ENCODE data around the gene HK3.
A peak's percentile ranks its signal among the peaks of the same experiment; 100 is the strongest.

Gene HK3

DNA sequence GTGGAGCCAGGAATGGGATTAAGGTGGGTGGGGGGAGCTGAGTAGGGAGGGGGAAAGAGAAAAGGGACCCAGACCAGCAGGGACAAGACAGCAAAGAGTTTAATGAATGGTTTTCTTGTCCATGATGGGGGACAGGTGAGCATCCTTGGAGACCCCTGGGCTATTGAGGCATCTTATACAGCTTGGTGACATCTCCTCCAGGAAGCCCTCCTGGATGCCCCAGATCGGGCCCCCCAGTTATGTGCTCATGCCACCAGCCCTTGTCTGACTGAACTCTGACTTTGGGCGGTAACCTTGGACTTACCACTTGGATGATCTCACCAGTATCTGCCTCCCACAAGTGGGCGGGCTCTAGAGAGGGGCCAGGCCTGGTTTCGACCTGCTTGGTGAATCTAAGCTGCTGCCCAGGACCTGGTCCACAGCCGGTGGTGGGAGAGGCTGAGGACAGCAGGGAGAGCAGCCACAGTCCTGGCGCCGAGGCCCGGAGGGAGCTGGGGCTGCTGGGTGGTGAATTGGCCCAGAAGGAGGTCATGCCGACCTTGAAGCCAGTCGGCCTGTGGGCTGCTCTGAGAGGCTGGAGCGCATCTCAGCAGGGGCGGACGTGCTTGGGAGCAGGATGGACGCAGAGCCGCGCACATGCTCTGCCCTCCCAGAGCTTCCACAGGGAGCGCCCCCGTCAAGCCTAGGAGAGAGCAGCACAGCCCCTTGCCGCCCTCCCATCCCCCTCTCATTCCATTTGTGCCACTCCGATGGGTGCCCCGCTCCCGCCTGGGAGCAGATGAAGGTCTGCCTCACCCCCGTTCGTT lies 52.6 kb downstream of the HK3 start:
- no peak for DNase-seq

DNA sequence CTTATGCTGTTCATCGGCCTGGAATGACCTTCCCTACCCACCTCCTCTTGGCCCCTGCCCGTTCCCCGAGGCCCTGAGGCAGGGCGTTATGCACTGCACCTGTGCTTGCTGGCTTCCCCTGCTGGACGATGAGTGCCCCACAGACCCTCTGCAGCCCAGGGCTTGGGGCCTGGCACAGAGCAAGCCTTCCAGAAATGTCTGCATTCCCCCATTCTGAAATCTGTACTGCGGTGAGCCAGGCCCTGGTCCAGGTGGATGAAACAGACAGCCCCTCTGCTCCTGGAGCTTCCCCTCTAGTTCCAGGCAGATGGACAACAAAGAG lies 53.8 kb downstream of the HK3 start:
- no peak for DNase-seq

DNA sequence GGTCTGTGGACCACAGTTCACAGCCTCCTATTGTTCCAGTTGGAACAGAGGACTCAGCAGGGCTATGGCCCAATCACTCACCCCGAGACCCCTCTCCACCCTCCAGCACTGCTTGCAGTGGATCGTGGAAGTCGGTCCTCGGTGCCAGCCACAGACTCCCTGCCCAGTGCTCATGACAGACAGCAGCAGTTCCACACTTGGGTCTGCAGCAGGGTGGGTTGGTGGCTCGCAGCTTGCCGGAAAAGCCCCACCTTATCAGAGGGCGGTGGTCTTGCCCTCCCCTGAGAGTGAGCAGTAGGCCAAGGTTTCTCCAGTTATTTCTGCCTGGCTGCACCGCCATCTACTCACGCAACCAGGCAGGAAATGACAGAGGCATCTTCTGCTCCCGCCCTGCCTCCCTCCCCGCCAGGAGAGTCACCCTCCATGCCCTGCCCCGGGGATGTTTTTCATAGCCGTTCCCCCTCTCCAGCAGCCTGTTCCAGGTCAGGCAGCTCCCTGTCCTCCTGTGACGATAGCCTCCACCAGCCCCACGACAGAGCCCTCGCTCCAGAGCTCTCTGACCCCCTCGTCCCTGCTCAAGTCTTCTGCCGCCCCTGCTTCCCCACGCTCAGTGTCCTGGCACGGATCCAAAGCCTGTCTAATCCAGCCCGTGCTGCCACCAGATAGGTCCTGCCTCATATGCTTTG lies 54.3 kb downstream of the HK3 start:
- no peak for DNase-seq

DNA sequence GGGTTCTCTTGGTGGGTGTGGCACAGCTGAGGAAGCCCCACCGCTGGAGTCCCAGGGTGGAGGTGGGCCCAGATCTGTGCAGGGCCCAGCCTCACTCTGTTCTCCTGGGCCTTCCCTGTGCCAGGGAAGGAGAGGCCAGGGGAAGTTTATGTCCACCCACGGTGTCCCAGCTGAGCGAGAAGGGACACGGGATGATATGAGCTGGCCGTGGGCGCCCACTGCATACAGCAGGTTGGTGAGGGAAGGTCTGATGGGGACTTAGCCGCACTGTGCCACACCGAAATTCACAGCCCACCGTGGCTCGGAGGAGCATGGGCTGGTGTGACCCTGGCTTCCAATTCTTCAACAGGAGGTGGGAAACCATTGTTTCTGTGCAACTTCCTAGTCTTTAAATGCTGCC lies 54.9 kb downstream of the HK3 start:
- DNase-seq, result no peak

DNA sequence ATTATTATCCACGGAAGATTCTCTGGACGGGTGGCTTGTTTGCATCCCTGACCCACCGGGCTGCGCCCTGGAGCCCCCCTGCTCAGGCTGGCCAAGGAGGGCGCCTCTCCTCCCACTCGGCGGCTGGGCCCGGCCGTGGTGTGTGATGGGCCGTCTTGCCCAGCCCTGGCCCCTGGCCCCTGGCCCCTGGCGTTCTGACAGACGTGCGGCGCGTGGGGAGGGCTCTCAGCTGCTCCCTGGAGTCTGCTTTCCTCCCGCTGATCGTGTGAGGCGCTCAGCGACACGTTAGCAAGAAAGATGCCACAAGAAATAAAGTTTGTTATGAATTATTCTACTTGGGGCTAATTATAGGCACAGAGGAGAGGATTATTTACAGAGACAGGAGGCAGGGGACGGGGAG lies 55.5 kb downstream of the HK3 start:
- no peak for DNase-seq

DNA sequence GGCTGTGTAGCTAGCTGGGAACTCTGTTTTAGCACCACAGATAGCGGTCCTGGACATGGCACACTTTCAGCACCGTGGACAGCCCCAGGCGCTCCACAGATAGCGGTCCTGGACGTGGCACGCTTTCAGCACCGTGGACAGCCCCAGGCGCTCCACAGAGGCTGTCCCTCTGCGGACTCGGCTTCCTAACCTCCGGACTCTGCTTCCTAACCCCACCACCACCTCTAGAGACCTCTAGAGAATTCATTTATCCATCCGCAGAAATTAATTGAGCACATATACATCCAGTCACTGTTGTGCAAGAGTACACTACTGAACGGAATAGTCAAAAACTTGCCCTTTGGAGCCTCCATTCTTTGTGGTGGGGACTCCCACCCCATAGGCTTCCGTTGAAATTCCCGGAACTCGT lies 61.4 kb downstream of the HK3 start:
- DNase-seq, result peak; percentile 60

DNA sequence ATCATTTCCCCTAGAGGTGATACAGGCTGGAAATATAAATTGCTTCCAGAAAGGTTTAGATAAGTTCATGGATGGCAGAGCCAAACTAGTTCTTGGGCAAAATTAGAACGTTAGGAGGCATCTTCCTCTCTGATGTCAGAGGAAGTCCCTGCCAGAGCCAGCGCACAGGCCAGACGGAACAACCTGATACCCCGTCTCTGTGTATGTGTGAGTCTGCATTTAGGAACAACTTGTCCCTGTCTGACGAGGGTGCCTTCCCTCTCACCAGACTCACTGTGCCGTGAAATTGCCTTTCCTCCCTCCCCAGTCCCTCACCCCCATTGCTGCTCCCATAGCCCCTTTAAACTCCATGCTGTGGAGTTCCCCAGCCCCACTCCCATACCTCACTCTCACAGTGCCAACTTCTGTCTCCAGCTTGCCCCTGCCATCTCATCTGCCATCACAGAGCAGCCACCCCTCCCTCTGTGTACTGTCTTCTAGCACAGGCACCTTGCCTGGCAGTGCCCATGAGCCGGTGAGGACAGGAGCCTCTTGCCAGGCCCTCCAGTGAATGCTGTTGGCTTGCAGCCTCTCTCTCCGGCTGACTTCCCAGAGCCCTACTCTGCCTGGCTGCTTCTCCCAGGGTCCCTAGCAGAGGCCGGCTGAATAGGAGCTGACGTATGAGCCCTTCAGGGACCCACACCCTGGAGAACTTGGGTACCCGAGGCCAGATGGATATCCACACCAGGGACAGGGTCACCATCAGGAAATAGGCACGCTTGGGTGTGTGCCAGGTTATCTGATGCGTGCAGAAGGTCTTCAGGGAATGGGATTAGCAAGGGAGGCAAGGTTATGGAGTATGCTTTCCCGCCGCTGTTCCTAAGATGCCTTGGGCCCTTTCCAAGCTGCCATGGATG lies 62.1 kb downstream of the HK3 start:
- no peak for DNase-seq

DNA sequence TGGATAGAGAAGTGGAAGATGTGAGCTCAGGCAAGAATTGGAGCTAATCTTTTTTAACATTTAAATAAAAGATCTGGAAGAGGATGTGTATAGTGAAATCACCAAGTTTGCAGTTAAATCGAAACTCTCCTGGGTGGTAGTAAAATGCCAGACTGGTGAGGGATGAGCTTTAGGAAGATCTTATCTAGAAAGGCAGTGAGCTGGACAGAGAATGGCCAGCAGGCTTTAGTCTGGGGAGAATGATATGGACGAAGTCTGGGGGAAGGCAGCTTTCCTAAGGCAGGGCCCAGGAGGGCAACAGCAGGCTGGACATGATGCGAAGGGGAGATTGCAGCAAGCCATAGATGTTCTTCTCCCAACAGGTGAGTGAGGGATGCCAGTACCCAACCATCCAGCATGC lies 63.2 kb downstream of the HK3 start:
- DNase-seq, result no peak

DNA sequence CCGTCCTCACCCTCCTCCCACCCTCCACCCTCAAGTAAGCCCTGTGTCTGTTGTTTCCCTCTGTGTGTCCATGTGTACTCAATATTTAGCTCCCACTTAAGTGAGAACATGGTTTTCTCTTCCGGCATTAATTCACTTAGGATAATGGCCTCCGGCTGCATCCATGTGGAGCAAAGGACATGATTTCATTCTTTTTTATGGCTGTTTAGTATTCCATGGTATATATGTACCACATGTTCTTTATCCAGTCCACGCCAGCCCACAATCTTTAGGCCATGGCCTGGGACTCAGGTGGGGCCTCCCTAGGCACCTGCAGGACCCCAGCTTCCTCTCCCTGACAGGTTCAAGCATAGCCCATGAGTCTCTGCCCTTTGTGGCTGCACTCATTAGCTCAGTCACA lies 65.9 kb downstream of the HK3 start:
- no peak for DNase-seq

DNA sequence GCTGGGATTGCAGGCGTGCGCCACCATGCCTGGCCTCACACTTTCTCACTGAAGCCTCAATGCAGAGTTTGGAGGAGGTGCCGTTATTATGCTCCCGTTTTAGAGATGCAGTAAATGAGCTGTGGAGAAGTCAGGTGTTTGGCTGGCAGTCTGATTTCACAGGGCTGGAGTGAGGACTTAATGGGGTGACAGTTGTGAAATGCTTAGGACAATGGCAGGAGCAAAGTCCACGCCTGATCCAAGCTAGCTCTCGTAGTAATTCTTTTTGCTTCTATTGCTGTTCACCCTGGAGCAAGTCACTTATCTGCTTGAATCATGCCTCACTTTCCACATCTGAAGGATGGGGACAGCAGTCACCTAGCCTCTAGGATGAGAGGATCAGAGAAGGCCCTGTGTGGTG lies 67.0 kb downstream of the HK3 start:
- DNase-seq, result no peak

DNA sequence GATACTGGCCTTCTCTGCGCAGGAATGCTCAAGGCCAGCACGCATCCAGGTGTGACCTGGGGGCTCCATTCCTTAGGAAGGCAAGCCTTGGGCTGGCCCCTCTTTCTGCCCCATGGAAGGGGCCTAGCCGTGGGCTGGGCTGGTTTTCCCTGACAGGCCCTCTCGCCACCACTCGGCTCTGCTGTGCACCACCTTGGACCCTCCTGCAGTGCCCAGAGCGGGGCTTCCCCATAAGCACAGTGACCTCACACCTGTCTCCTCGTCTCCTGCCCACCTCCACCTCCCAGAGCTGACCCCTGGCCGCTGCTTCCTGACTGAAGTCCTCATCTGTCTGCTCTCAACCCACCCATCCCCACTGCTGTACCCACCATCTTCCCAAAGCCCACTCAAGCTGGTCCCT lies 67.7 kb downstream of the HK3 start:
- DNase-seq, result no peak

DNA sequence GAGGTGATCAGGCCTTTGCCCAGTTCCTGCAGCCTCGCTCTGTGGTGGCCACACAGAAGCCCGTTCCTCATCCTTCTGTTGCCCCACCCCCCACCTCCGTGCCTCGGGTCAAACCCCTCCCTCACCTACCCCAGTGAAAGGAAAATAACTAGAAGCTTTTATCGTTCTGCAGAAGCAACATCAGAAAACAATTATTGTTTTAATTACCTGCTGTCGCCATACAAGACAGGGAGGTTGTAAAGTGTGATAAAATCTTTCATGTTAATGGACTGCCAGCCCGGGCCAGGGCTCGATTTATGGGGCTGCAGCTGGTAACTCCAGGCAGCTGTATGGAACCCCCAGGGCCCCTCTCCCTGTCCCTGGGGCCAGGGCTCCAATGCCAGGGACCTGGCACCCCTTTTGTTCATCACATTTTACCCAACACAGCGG lies 68.1 kb downstream of the HK3 start:
- no peak for DNase-seq
